ENCODE data around the gene COIL. TPM values are rescaled to one million over a fixed set of nuclear protein-coding genes. Genes with fewer than 3 reads are reported as not detected.

COIL gene
- polyA plus RNA-seq, 3 donors, result 3.0 to 6.6 (median 5.3) TPM

DNA sequence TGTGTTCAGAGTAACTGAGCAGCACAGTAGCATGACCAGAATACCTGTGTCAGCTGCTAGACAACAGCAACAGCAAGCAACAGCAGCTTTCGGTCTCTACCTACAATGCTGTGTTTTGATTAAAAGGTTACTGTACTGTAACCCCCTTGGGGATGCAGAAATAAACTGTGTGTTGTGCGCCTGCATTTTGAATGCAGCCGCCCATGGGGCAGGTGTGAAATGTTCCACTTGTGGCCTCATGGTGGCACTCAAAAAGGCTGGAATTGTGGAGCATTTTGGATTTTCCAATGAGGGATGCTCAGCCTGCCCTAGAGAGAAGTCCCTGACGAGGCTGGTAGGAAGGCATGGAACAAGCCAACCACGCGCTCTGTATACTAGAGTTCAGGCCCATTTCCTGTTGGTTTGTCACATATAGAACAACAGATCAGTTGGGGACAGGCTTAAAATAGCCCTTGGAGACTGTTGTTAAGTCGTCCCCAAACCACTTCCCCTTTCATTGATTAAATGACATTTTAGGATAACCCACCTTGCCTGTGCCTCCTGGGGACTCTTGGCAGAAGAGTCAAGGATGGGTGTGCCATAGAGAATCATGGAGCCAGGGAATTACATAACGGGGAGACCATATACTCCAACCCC lies 44.2 kb upstream of the COIL start:
- Histone ChIP-seq H3K4me1 (ENCODE audit: control insufficient read depth in 1 of 2, insufficient read depth in 2 of 2, low read length in 2 of 2) (peaks cover 24 to 30% of the 10 kb centered on the region in 2 donors), H3K4me3 (replicated peaks in 1 of 3; ENCODE audit: low read depth in 2 of 3, low read length in 3 of 3) (no peak overlapping the region), H3K9me3 (replicated peaks in 1 of 2; ENCODE audit: control insufficient read depth in 1 of 2, insufficient read depth in 1 of 2, low read length in 2 of 2) (no peaks in the 10 kb centered on the region), H4K20me1 (ENCODE audit: insufficient read depth, low read length) (peaks cover 43% of the 10 kb centered on the region), H3K9ac (ENCODE audit: insufficient read depth, low read length, poor library complexity, severe bottlenecking) (no peak overlapping the region), H3K4me2 (replicated peaks; ENCODE audit: extremely low read depth, low read length, poor library complexity, severe bottlenecking) (no peak overlapping the region), H3K36me3 (replicated peaks in 1 of 2; ENCODE audit: control insufficient read depth in 1 of 2, insufficient read depth in 2 of 2, low read length in 2 of 2) (peaks cover 69 to 74% of the 10 kb centered on the region in 2 donors), H3K27ac (ENCODE audit: low read depth in 1 of 2, low read length in 2 of 2) (peak overlapping the region in 1 of 2 donors; percentile 36), H2AFZ (ENCODE audit: insufficient read depth, low read depth, low read length, poor library complexity, severe bottlenecking) (no peak overlapping the region), H3K27me3 (ENCODE audit: control insufficient read depth in 2 of 2, insufficient read depth in 2 of 2, low read length in 2 of 2) (no peaks in the 10 kb centered on the region), H3K79me2 (ENCODE audit: insufficient read depth, low read length) (no peaks in the 10 kb centered on the region)
- WGBS (ENCODE audit: insufficient coverage), result 67% methylated on average over 3 of the region's 8 CpGs
- TF ChIP-seq CTCF (IDR thresholded peaks at IDR 0.05), result no peak
- peak; percentile 6 to 21 (median 19) for DNase-seq
- Mint-ChIP-seq H3K4me1 (peaks cover 34% of the 10 kb centered on the region), H3K9me3 (no peaks in the 10 kb centered on the region), H3K4me3 (no peak overlapping the region), H3K36me3 (peaks cover 68 to 74% of the 10 kb centered on the region in 2 donors), H3K27me3 (ENCODE audit: low read depth in 3 of 3) (peaks cover 0 to 1% (median 0%) of the 10 kb centered on the region in 3 donors), H3K27ac (peak overlapping the region in 6 of 7 donors; percentile 1 to 76 (median 30))
- intact Hi-C loops (cut with micrococcal nuclease), result loop anchor here in 1 of 2 donors (10.0 kb wide), 1 partner anchor 80 kb away; the partner anchor contains the start of gene AKAP1

DNA sequence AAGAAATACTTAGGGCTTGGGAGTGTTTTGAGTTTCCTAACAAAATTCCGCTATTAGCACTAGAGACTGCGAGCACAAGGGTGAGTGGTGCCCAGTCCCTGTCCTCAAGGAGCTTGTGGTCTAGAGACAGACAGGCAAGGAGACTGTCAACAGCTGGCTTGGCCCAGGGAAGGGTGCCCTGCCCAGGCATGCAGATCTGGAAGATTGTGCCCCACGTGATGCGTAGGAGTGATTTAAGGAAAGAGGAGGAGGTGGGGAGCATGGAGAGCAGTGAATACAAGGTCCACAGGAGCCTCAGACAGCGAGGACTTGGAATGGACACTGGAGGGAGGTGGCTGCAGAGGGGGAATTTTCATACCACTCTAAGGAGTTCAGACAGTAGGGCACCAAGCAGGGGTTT lies 42.1 kb upstream of the COIL start:
- H3K4me3 Mint-ChIP-seq, result no peak overlapping the region

More for the DNA sequence above, 42.1 kb upstream of the COIL start:
- Histone ChIP-seq H4K20me1 (ENCODE audit: insufficient read depth, low read length) (peaks cover 49% of the 10 kb centered on the region), H3K36me3 (replicated peaks in 1 of 2; ENCODE audit: control insufficient read depth in 1 of 2, insufficient read depth in 2 of 2, low read length in 2 of 2) (peaks cover 84 to 93% of the 10 kb centered on the region in 2 donors), H2AFZ (ENCODE audit: insufficient read depth, low read depth, low read length, poor library complexity, severe bottlenecking) (no peak overlapping the region), H3K4me2 (replicated peaks; ENCODE audit: extremely low read depth, low read length, poor library complexity, severe bottlenecking) (no peak overlapping the region), H3K27ac (ENCODE audit: low read depth in 1 of 2, low read length in 2 of 2) (no peak overlapping the region), H3K27me3 (ENCODE audit: control insufficient read depth in 2 of 2, insufficient read depth in 2 of 2, low read length in 2 of 2) (no peaks in the 10 kb centered on the region), H3K9ac (ENCODE audit: insufficient read depth, low read length, poor library complexity, severe bottlenecking) (no peak overlapping the region), H3K79me2 (ENCODE audit: insufficient read depth, low read length) (no peaks in the 10 kb centered on the region), H3K9me3 (replicated peaks in 1 of 2; ENCODE audit: control insufficient read depth in 1 of 2, insufficient read depth in 1 of 2, low read length in 2 of 2) (no peaks in the 10 kb centered on the region), H3K4me3 (replicated peaks in 1 of 3; ENCODE audit: low read depth in 2 of 3, low read length in 3 of 3) (no peak overlapping the region), H3K4me1 (ENCODE audit: control insufficient read depth in 1 of 2, insufficient read depth in 2 of 2, low read length in 2 of 2) (peaks cover 21 to 24% of the 10 kb centered on the region in 2 donors)
- intact Hi-C loops (cut with micrococcal nuclease), result loop anchor here in 1 of 2 donors (10.0 kb wide), 1 partner anchor 82 kb away; the partner anchor contains the start of gene AKAP1
- Mint-ChIP-seq H3K4me1 (peaks cover 30% of the 10 kb centered on the region), H3K9me3 (no peaks in the 10 kb centered on the region), H3K27me3 (ENCODE audit: low read depth in 3 of 3) (peaks cover 0 to 1% (median 0%) of the 10 kb centered on the region in 3 donors), H3K27ac (no peak overlapping the region), H3K36me3 (peaks cover 81 to 91% of the 10 kb centered on the region in 2 donors)
- TF ChIP-seq CTCF (IDR thresholded peaks at IDR 0.05), result no peak
- no peak for DNase-seq
- 100% methylated on average over 4 of the region's 5 CpGs for WGBS (ENCODE audit: insufficient coverage)
